ENCODE results near the gene SOCS6. TPM values are rescaled to one million over a fixed set of nuclear protein-coding genes. Genes with fewer than 3 reads are reported as not detected.

SOCS6 gene
- total and polyA plus RNA-seq, 2 of the 13 experiments (the other 11 are each of a cell fraction or from before 2014, with no cell fraction given), result 18.6 to 38.3 TPM

- Histone ChIP-seq H3K27ac (ENCODE audit: extremely low read length, insufficient read depth, low read length) (no peak overlapping the region), H3K36me3 (replicated peaks in 1 of 2; ENCODE audit: control insufficient read depth in 1 of 2, insufficient read depth in 2 of 2, low read length in 2 of 2) (peaks cover 12 to 20% of the 10 kb centered on the region in 2 experiments), H3K79me2 (ENCODE audit: insufficient read depth, low read length) (peaks cover 79% of the 10 kb centered on the region), H3K9me3 (ENCODE audit: low read length) (no peaks in the 10 kb centered on the region), H3K4me3 (replicated peaks in 1 of 3; ENCODE audit: insufficient read depth in 1 of 3, low read depth in 2 of 3, low read length in 3 of 3) (no peak overlapping the region), H2AFZ (ENCODE audit: low read length) (no peak overlapping the region), H3K27me3 (ENCODE audit: control insufficient read depth in 1 of 2, insufficient read depth in 2 of 2, low read length in 2 of 2) (no peaks in the 10 kb centered on the region), H4K20me1 (ENCODE audit: insufficient read depth, low read length) (no peaks in the 10 kb centered on the region), H3K4me1 (ENCODE audit: insufficient read depth, low read length) (peaks cover 35% of the 10 kb centered on the region), H3K4me2 (ENCODE audit: low read depth, low read length) (no peak overlapping the region), H3K9ac (ENCODE audit: insufficient read depth, low read depth, low read length) (no peak overlapping the region)
- intact Hi-C loops (cut with micrococcal nuclease; ENCODE audit: unreplicated experiment) (no loop called here), in situ Hi-C loops (cut with HindIII; ENCODE audit: extremely low pct_ligation_motif_present, low pct_unique_long_range_greater_than_20kb) (no loop called here)
- POLR2A ChIA-PET, result no interaction called here
- ATAC-seq, result no peak
- CTCF ChIA-PET (ENCODE audit: low intra/inter-chr PET ratio, low total read pairs), result no interaction called here
- FAIRE-seq, result no peak
- BruUV-seq (replicated peaks), result no TSS peak
- 98% methylated on average over 20 of the region's 20 CpGs for WGBS (ENCODE audit: low lambda C conversion rate)
- TF ChIP-seq ZBTB10 (CRISPR knock-in tag; IDR thresholded peaks at IDR 0.05; ENCODE audit: borderline replicate concordance) (no peak), ZSCAN12 (CRISPR knock-in tag; IDR thresholded peaks at IDR 0.05) (no peak), ESRRA (CRISPR knock-in tag; IDR thresholded peaks at IDR 0.05; ENCODE audit: low read depth) (no peak), GPN1 (CRISPR knock-in tag; IDR thresholded peaks at IDR 0.05; ENCODE audit: borderline replicate concordance) (no peak), ZBTB7B (CRISPR knock-in tag; IDR thresholded peaks at IDR 0.05) (no peak)
- no peak for DNase-seq (ENCODE audit: low spot score)
Observed at GRCh38 chr18:70324897-70325296, 36.1 kb downstream of the SOCS6 start.

- no peak for ATAC-seq
- Histone ChIP-seq H3K9ac (ENCODE audit: insufficient read depth, low read depth, low read length) (no peak overlapping the region), H3K79me2 (ENCODE audit: insufficient read depth, low read length) (peaks cover 67% of the 10 kb centered on the region)
- TF ChIP-seq SETDB1 (CRISPR knock-in tag; IDR thresholded peaks at IDR 0.05; ENCODE audit: borderline replicate concordance) (no peak), ZNF570 (CRISPR knock-in tag; IDR thresholded peaks at IDR 0.05; ENCODE audit: borderline replicate concordance) (no peak), KLF6 (CRISPR knock-in tag; IDR thresholded peaks at IDR 0.05) (no peak), ZNF563 (CRISPR knock-in tag; IDR thresholded peaks at IDR 0.05) (no peak), SALL1 (CRISPR knock-in tag; IDR thresholded peaks at IDR 0.05) (no peak), ZNF605 (CRISPR knock-in tag; IDR thresholded peaks at IDR 0.05) (no peak), ZBTB43 (CRISPR knock-in tag; conservative IDR thresholded peaks at IDR 0.05) (no peak), ZNF431 (CRISPR knock-in tag; IDR thresholded peaks at IDR 0.05; ENCODE audit: borderline replicate concordance, low read depth) (no peak), AGO2 (optimal IDR thresholded peaks at IDR 0.05; ENCODE audit: low read depth, low read length) (no peak), SMYD3 (CRISPR knock-in tag; IDR thresholded peaks at IDR 0.05) (no peak), SAP130 (CRISPR knock-in tag; IDR thresholded peaks at IDR 0.05; ENCODE audit: low read depth) (no peak), ETV5 (CRISPR knock-in tag; IDR thresholded peaks at IDR 0.05; ENCODE audit: borderline replicate concordance) (no peak), SOX5 (CRISPR knock-in tag; IDR thresholded peaks at IDR 0.05; ENCODE audit: borderline replicate concordance) (no peak)
Observed at GRCh38 chr18:70326255-70326654, 37.4 kb downstream of the SOCS6 start.

More at GRCh38 chr18:70326255-70326654, 37.4 kb downstream of the SOCS6 start:
- H3K27me3 ChIP-seq (ENCODE audit: control insufficient read depth in 1 of 2, insufficient read depth in 2 of 2, low read length in 2 of 2), result no peaks in the 10 kb centered on the region
- H3K4me3 ChIP-seq (replicated peaks in 1 of 3; ENCODE audit: insufficient read depth in 1 of 3, low read depth in 2 of 3, low read length in 3 of 3), result no peak overlapping the region
- intact Hi-C loops (cut with micrococcal nuclease; ENCODE audit: unreplicated experiment) (no loop called here), in situ Hi-C loops (cut with HindIII; ENCODE audit: extremely low pct_ligation_motif_present, low pct_unique_long_range_greater_than_20kb) (no loop called here)
- POLR2A ChIA-PET, result no interaction called here
- no peak overlapping the region for H3K4me2 ChIP-seq (ENCODE audit: low read depth, low read length)
- 97% methylated on average over 1 of the region's 1 CpG for WGBS (ENCODE audit: low lambda C conversion rate)
- no peak for FAIRE-seq
- no peak overlapping the region for H3K27ac ChIP-seq (ENCODE audit: extremely low read length, insufficient read depth, low read length)
- H3K9me3 ChIP-seq (ENCODE audit: low read length), result no peaks in the 10 kb centered on the region
- H3K36me3 ChIP-seq (replicated peaks in 1 of 2; ENCODE audit: control insufficient read depth in 1 of 2, insufficient read depth in 2 of 2, low read length in 2 of 2), result peaks cover 12 to 20% of the 10 kb centered on the region in 2 experiments
- CTCF ChIA-PET (ENCODE audit: low intra/inter-chr PET ratio, low total read pairs), result no interaction called here
- no peaks in the 10 kb centered on the region for H4K20me1 ChIP-seq (ENCODE audit: insufficient read depth, low read length)
- no peak for DNase-seq (ENCODE audit: low spot score)
- peaks cover 48% of the 10 kb centered on the region for H3K4me1 ChIP-seq (ENCODE audit: insufficient read depth, low read length)
- no peak overlapping the region for H2AFZ ChIP-seq (ENCODE audit: low read length)
- BruUV-seq (replicated peaks), result no TSS peak

Measured in HepG2 (cell line).